NCI-H2107 treated with DMSO at 0.1 percent for 48 hours (cell line): Measurements from ENCODE around the gene FOXL3.
"Not testable (repeated sequence)": the region's sequence is repeated elsewhere in the genome, so short reads cannot be mapped to it uniquely, and the experiment has no call there.

ENCODE experiments used
- DNase-seq: peaks from one replicate; lab custom pipeline; 2025; ENCODE audit not compliant: unreplicated experiment; lab: John Stamatoyannopoulos, UW

FOXL3 gene

DNA sequence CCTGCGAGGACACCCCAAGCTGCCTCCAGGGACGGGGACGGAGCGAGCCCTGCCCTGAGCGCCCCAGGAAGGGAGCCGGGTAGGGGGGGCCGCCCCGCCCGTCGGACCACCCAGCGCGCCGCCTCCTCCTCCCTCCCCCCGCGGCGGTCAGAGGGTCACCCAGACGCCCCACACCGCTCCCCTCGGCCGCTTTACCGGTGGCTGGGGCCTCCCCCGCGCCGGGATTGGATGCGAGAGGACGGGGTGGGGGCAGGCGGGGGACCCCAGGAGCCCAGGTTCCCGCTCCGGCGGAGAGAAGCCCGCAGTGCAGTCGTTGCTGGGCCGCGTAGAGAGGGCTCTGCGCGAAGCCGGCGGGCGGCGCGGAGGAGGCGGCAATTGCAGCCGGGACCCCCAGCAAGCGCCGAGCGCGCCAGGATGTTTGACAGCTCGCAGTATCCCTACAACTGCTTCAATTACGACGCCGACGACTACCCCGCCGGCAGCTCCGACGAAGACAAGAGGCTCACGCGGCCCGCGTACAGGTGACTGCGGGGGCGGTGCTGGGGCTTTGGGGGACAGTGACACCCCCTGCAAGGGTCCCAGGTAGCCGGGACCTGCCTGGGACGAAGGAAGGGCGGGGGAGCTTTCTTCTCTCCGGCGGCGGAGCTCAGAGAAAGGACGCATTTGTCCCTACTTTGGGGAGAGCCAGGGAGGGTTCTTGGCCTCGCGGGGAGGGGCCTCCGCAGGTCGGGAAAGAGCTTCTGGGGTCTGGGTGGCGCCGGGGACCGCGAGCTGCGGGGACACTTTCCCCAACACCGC, at the start of gene FOXL3:
TSS of gene FOXL3 (plus strand) at position 415 of the 798 bp plus-strand sequence. CDS start at position 415, 0 bp downstream.
- no peak for DNase-seq

- DNase-seq = no peak
These were observed 49.0 kb upstream of the FOXL3 start for GRCh38 chr7:240887-241421.

DNA sequence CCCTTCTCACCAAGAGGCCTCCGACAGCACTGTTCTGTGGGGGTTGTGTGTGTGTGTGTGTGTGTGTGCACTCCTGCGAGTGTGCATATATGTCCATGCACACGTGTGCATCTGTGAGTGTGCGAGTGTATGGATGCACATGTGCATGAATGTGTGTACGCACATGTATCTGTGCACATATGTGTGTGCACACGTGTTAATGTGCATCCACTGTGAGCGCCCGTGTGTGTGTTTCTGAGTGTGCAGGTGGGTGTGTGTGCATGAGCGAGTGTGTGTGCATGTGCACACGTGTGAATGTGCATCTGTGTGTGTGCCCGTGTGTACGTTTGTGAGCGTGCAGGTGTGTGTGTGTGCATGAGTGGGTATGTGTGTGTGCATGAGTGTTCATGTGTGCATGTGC, 48.5 kb upstream of the FOXL3 start:
- DNase-seq = no peak

- DNase-seq = not testable (repeated sequence)
These were observed 47.0 kb upstream of the FOXL3 start for GRCh38 chr7:242826-243579.

- DNase-seq = not testable (repeated sequence)
These were observed 46.4 kb upstream of the FOXL3 start for GRCh38 chr7:243580-243978.

DNA sequence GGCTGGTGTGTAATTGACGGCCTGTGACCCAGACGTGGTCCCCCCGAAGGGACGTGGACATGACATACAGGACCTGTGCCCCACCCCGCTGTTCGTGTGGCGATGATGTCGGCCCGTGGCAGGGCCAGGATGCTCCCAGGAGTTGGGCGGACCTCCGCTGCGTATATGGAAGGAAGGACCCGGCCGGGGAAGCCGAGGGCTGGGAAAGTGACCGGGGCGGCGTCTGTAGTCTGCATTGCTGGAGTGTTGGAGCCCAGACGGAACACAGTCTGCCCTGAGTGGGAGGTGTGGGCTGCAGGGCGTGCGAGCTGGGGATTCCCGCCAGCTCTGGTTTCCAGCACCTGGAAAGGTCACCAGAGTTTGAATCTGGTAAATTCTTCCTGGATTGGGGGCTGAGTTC, 45.0 kb upstream of the FOXL3 start:
- no peak for DNase-seq

- DNase-seq = no peak
These were observed 44.2 kb upstream of the FOXL3 start for GRCh38 chr7:245574-246295.

- no peak for DNase-seq
These were observed 43.5 kb upstream of the FOXL3 start for GRCh38 chr7:246451-246850.

DNA sequence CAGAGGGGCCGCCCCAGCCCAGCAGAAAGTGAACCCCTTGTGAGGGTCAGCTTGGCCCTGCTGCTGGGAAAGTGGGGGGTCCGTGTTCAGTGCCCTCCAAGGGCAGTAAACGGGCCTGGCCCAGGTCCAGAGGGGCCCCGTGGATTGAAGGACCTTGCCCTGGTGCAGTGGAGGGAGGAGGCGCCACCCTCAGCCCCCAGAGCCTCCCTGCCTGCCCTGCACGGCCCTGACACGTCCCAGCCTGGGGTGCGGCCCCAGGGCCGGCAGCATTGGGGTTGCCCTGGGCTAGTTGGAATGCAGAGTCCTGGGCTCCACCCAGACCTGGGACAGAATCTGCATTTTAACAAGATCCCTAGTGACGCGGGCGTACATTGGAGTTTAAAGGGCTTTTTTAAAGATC, 42.8 kb upstream of the FOXL3 start:
- DNase-seq = no peak

GRCh38 chr7:247636-248035, 42.3 kb upstream of the FOXL3 start:
- no peak for DNase-seq

GRCh38 chr7:248732-249435, 41.1 kb upstream of the FOXL3 start:
- DNase-seq = no peak

GRCh38 chr7:249989-250388, 40.0 kb upstream of the FOXL3 start:
- DNase-seq = no peak

DNA sequence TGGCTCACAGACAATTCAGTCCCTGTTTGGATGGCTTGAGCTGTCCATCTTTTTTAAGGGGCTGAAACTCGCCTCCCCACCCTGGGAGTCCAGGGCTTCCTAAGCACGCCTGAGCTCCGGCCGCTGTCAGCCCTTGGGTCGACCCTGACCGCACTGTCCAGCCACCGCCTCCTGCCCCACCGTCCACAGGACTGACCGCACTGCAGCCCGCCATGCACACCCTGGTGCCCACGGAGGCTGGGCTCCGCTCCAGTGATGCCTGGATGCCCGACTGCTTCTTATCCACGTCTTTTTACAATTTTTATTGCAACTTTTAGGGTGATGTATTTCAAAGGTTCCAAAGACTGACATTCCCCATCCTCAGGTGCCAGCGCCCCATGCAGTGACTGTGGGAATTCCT, 39.4 kb upstream of the FOXL3 start:
- no peak for DNase-seq

- no peak for DNase-seq
These were observed 39.0 kb upstream of the FOXL3 start for GRCh38 chr7:251005-251404.

DNA sequence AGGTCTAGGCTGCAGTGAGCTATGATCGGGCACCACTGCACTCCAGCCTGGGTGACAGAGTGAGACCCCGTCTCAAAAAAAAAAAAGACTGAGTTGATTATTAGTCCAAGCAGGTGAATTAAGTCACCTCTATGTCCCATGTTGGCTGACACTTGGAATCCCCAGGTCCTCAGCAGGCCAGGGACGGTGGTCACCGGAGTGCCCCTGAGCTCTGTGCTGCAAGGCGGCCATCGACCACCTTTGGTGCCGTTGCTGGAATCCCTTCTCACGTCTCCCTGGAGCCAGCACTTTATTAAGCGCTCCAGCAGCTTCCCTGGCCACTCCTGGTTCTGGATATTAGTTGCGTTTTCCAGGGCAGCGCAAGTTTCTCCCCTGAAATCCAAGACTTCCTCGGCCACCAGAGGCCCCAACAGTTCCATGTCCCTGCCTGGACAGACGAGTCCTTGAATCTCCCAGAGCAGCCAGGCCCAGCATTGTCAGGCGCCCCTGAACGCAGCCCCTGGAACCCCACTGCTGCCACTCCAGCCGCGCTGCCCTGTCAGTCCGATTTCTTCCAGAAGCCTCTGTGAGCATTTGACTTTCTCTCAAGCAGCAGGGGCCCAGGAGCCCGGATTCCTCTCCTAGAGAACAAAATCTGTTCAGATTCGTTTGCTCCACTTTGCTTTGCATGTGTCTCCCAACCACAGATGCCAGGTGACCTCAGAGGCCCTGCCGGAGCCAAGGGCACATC, 38.4 kb upstream of the FOXL3 start:
- DNase-seq = no peak

DNA sequence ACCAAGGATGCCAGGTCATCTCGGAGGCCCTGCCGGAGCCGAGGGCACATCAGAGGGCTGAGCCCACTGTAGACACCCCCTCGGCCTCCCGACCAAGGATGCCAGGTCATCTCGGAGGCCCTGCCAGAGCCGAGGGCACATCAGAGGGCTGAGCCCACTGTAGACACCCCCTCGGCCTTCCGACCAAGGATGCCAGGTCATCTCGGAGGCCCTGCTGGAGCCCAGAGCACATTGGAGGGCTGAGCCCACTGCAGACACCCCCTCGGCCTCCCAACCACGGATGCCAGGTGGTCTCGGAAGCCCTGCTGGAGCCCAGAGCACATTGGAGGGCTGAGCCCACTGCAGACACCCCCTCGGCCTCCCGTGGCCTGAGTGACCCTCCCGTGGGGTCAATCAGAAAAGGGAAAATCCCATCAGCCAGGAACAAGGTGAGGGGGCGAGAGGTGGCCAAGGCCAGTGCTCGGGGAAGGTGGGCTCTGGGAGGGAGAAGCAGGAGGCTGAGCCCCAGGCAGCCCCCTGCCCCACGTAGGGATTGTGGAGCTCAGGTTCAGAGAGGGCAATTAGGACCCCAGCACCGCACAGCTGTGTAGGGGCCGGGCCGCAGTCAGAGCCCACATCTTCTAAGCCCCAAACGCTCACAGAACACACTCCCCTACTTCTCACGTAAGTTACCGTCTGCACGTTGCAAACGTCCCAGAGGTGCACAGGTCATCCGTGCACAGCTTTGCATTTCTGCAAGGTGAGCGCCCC, 37.6 kb upstream of the FOXL3 start:
- no peak for DNase-seq

DNA sequence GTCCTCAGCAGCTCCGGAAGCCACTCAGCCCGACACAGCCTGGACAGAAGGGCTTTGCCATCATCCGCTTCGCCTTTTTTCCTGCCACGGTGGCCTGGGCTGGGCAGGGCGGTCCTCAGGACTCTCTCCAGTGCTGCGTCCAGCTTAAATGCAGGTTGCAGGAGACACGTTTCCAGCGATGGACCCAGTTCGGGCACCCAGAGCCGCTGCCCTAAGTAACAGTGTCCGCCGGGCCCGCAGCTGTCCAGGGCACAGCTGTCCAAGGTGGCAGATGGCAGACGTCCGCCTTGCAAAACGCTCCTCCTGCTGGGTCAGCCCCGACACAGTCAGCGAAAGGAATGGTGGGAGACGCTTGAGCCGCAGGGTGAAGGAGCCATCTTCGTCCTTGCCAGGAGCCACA, 37.0 kb upstream of the FOXL3 start:
- DNase-seq = no peak

GRCh38 chr7:253581-254336, 36.2 kb upstream of the FOXL3 start:
- no peak for DNase-seq
